ENCODE data around the gene JARID2. TPM values are rescaled to one million over a fixed set of nuclear protein-coding genes. Genes with fewer than 3 reads are reported as not detected.

Gene JARID2
- total RNA-seq, 2 experiments from 2014 or later = 19.0 to 19.5 TPM

DNA sequence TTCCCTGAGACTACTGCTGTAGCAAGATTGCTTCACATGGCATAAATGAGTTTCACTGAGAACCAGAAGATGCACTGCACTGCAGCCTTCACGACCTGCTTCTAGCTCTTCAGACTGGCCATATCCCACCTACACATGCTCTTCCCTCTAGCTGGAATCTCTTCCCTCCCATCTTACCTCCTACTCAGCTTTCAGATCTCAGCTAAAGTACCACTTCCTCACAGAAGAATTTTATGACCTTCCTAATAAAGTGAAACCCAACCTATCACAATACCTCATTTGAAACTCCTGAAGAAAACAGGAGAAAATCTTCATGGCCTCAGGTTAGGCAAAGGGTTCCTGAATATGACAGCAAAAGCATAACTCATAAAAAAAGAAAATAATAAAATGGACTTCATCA lies 317.1 kb downstream of the JARID2 start:
- CTCF ChIA-PET (ENCODE audit: unreplicated experiment) = no interaction called here
- no peak for DNase-seq (ENCODE audit: low spot score)
- POLR2A ChIA-PET = interaction anchor here (0.6 to 0.8 kb wide), 2 partner anchors 22 to 834 kb away, joined by 3 read pairs; no protein-coding TSS in a partner anchor
- Histone ChIP-seq H3K9me2 (ENCODE audit: insufficient read depth, low read length) (no peaks in the 10 kb centered on the region), H3K4me3 (ENCODE audit: low read depth, low read length, poor library complexity, severe bottlenecking) (no peak overlapping the region), H3K36me3 (ENCODE audit: insufficient read depth, low read length) (no peaks in the 10 kb centered on the region), H3K27ac (ENCODE audit: low read depth, low read length, poor library complexity, severe bottlenecking) (no peak overlapping the region), H2AFZ (ENCODE audit: low read length) (no peak overlapping the region), H3K9me3 (ENCODE audit: low read length) (no peaks in the 10 kb centered on the region), H3K79me2 (ENCODE audit: insufficient read depth, low read depth, low read length) (no peaks in the 10 kb centered on the region), H3K4me2 (ENCODE audit: low read length) (no peak overlapping the region), H3K4me1 (ENCODE audit: insufficient read depth, low read length, poor library complexity, severe bottlenecking) (no peaks in the 10 kb centered on the region), H4K20me1 (ENCODE audit: insufficient read depth, low read length) (no peaks in the 10 kb centered on the region)
- no peak for TF ChIP-seq EZH2phosphoT487 (IDR thresholded peaks at IDR 0.05; ENCODE audit: borderline replicate concordance, low read depth, low read length)
- TF ChIP-seq, protein P1, sequence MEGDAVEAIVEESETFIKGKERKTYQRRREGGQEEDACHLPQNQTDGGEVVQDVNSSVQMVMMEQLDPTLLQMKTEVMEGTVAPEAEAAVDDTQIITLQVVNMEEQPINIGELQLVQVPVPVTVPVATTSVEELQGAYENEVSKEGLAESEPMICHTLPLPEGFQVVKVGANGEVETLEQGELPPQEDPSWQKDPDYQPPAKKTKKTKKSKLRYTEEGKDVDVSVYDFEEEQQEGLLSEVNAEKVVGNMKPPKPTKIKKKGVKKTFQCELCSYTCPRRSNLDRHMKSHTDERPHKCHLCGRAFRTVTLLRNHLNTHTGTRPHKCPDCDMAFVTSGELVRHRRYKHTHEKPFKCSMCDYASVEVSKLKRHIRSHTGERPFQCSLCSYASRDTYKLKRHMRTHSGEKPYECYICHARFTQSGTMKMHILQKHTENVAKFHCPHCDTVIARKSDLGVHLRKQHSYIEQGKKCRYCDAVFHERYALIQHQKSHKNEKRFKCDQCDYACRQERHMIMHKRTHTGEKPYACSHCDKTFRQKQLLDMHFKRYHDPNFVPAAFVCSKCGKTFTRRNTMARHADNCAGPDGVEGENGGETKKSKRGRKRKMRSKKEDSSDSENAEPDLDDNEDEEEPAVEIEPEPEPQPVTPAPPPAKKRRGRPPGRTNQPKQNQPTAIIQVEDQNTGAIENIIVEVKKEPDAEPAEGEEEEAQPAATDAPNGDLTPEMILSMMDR (conservative IDR thresholded peaks at IDR 0.05; ENCODE audit: low read length) = no peak
- intact Hi-C loops (cut with micrococcal nuclease; ENCODE audit: unreplicated experiment) = no loop called here
- BruUV-seq (replicated peaks) = no TSS peak

DNA sequence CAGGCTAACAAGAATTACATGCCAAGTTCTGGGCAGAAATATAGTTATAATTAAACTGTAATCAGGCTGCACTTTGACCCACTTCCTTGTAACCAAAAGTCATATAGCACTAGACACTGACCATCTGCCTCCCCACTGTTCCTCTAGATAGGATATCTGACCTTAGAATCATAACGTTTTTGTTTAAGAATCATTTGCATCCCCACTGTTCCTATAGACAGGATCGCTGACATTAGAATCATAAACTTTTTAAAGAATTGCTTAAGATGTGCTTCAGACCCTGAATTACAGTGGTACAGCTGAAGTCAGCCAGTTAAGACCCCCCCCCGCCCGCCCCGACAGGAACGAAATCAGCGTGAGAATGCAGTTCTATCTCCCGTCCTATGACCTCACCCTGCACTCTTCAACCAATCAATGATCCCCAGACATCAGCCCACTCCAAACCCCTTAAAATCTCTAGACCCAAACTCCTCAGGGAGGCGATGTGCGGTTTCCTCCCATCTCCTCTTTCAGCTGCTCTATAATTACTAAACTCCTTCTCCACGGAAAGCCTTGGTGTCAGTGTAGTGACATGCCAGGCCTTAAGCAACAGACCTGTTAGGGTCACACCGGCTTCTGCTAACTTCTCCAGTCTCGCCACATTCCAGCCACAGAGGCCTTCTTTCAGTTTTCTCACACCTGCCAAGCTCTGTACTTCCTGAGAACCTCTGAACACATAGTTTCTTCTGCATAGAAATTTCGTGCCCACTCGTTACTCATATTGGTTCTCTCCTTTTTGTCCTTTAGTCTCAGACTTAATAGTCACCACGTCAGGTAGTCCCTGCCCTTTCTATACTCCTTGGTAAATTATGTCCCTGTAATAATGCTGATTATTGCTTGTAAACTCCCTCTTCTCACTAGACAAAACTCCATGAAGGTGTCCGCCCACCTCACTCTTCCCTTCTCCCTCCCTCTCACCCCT lies 323.4 kb downstream of the JARID2 start:
- no peaks in the 10 kb centered on the region for H3K36me3 ChIP-seq (ENCODE audit: insufficient read depth, low read length)
- H4K20me1 ChIP-seq (ENCODE audit: insufficient read depth, low read length) = no peaks in the 10 kb centered on the region
- POLR2A ChIA-PET = no interaction called here
- intact Hi-C loops (cut with micrococcal nuclease; ENCODE audit: unreplicated experiment) = no loop called here
- no peak overlapping the region for H3K4me2 ChIP-seq (ENCODE audit: low read length)
- no peak overlapping the region for H2AFZ ChIP-seq (ENCODE audit: low read length)
- BruUV-seq (replicated peaks) = no TSS peak
- TF ChIP-seq, protein P1 (conservative IDR thresholded peaks at IDR 0.05; ENCODE audit: low read length) = no peak
- no peak for TF ChIP-seq EZH2phosphoT487 (IDR thresholded peaks at IDR 0.05; ENCODE audit: borderline replicate concordance, low read depth, low read length)
- H3K9me3 ChIP-seq (ENCODE audit: low read length) = no peaks in the 10 kb centered on the region
- no peaks in the 10 kb centered on the region for H3K4me1 ChIP-seq (ENCODE audit: insufficient read depth, low read length, poor library complexity, severe bottlenecking)
- DNase-seq (ENCODE audit: low spot score) = no peak
- no peaks in the 10 kb centered on the region for H3K79me2 ChIP-seq (ENCODE audit: insufficient read depth, low read depth, low read length)
- H3K4me3 ChIP-seq (ENCODE audit: low read depth, low read length, poor library complexity, severe bottlenecking) = no peak overlapping the region
- no peak overlapping the region for H3K27ac ChIP-seq (ENCODE audit: low read depth, low read length, poor library complexity, severe bottlenecking)
- CTCF ChIA-PET (ENCODE audit: unreplicated experiment) = no interaction called here
- no peaks in the 10 kb centered on the region for H3K9me2 ChIP-seq (ENCODE audit: insufficient read depth, low read length)

DNA sequence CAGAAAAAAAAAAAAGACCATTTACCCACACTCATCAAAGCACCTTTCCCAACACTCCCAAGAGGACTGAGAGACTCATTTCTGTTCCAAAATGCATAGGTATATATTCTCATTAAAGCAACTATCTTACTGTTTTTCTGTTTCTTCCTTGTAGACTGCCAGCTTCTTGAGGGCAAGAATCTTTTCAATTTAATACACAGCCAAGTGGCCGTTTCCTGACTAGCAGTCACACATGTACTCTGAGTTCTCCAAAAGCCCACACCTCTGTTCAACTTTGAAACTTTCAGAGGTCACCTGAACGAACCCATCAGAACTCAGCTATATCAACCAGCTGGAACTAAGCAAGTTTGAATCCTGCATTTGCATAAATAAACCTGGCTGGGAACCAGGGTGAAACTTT lies 324.3 kb downstream of the JARID2 start:
- Histone ChIP-seq H3K9me3 (ENCODE audit: low read length) (no peaks in the 10 kb centered on the region), H4K20me1 (ENCODE audit: insufficient read depth, low read length) (no peaks in the 10 kb centered on the region), H2AFZ (ENCODE audit: low read length) (no peak overlapping the region), H3K9me2 (ENCODE audit: insufficient read depth, low read length) (no peaks in the 10 kb centered on the region), H3K4me3 (ENCODE audit: low read depth, low read length, poor library complexity, severe bottlenecking) (no peak overlapping the region), H3K4me1 (ENCODE audit: insufficient read depth, low read length, poor library complexity, severe bottlenecking) (no peaks in the 10 kb centered on the region), H3K79me2 (ENCODE audit: insufficient read depth, low read depth, low read length) (no peaks in the 10 kb centered on the region), H3K27ac (ENCODE audit: low read depth, low read length, poor library complexity, severe bottlenecking) (no peak overlapping the region), H3K36me3 (ENCODE audit: insufficient read depth, low read length) (no peaks in the 10 kb centered on the region), H3K4me2 (ENCODE audit: low read length) (no peak overlapping the region)
- no peak for TF ChIP-seq EZH2phosphoT487 (IDR thresholded peaks at IDR 0.05; ENCODE audit: borderline replicate concordance, low read depth, low read length)
- no peak for DNase-seq (ENCODE audit: low spot score)
- ChIA-PET POLR2A (interaction anchor here (0.6 to 1.0 kb wide), 2 partner anchors 20 to 1041 kb away, joined by 3 to 4 read pairs; no protein-coding TSS in a partner anchor), CTCF (ENCODE audit: unreplicated experiment) (no interaction called here)
- intact Hi-C loops (cut with micrococcal nuclease; ENCODE audit: unreplicated experiment) = no loop called here
- BruUV-seq (replicated peaks) = no TSS peak

Small RNAs within 50 kb of the gene (small RNA-seq; reads per million reads assigned to genes)
- gene RF00001 (not detected), gene RNU6-522P (not detected), gene RNU6-645P (not detected)
